K562 (cell line): Measurements from ENCODE around the gene FAM50A. TPM values are rescaled to one million over a fixed set of nuclear protein-coding genes. Genes with fewer than 3 reads are reported as not detected.

Experiments used
- ARID3B ChIP-seq: fragments of 250-450 bp; sonication (Bioruptor Pico); IDR thresholded peaks from 2 replicates; pipeline ENCODE4 v1.4.0; 2020; ENCODE audit warnings: borderline replicate concordance
- CCAR2 ChIP-seq: fragments of 200-400 bp; formaldehyde crosslinking; IDR thresholded peaks from 2 replicates; pipeline ENCODE4 v1.6.1; 2017; ENCODE audit warnings: mild to moderate bottlenecking, low read depth, low read length
- CXXC5 ChIP-seq: fragments of 250-450 bp; sonication (Bioruptor Pico); IDR thresholded peaks from 2 replicates; pipeline ENCODE4 v1.8.0; 2022; ENCODE audit warnings: inconsistent platforms, mild to moderate bottlenecking, moderate library complexity
- DLX4 ChIP-seq: fragments of 250-450 bp; sonication (Bioruptor Pico); IDR thresholded peaks from 2 replicates; pipeline ENCODE4 v1.6.1; 2021; ENCODE audit warnings: mild to moderate bottlenecking
- HDGF ChIP-seq: fragments of 450-650 bp; IDR thresholded peaks from 2 replicates; pipeline ENCODE4 v1.6.1; 2016
- NFATC3 ChIP-seq: fragments of 450-650 bp; IDR thresholded peaks from 2 replicates; pipeline ENCODE4 v1.6.1; 2017; ENCODE audit warnings: mild to moderate bottlenecking
- POLR2G ChIP-seq: fragments of 200-400 bp; formaldehyde crosslinking; IDR thresholded peaks from 2 replicates; pipeline ENCODE4 v1.6.1; 2017; ENCODE audit warnings: low read depth, mild to moderate bottlenecking, antibody characterized with exemption, low read length, moderate library complexity
- SREBF2 ChIP-seq: sonication (generic); formaldehyde crosslinking; IDR thresholded peaks from 2 replicates; pipeline ENCODE4 v1.4.0; 2020; ENCODE audit warnings: mild to moderate bottlenecking, missing genetic modification reagents
- U2AF1 ChIP-seq: fragments of 200-400 bp; formaldehyde crosslinking; optimal IDR thresholded peaks from 2 replicates; pipeline ENCODE3; 2017; ENCODE audit warnings: mild to moderate bottlenecking, low read depth, low read length, moderate library complexity
- ZNF217 ChIP-seq: sonication (generic); formaldehyde crosslinking; IDR thresholded peaks from 2 replicates; pipeline ENCODE4 v1.8.0; 2022; ENCODE audit warnings: mild to moderate bottlenecking, missing genetic modification reagents
- ZNF444 ChIP-seq: fragments of 250-450 bp; sonication (Bioruptor Pico); IDR thresholded peaks from 2 replicates; pipeline ENCODE4 v1.4.0; 2020; ENCODE audit warnings: mild to moderate bottlenecking, moderate library complexity
- ZNF584 ChIP-seq: fragments of 200-800 bp; sonication (Bioruptor generic); IDR thresholded peaks from 2 replicates; pipeline ENCODE4 v1.6.1; 2016; ENCODE audit warnings: low read depth, mild to moderate bottlenecking, missing genetic modification characterization, missing compliant biosample characterization
- ZNF668 ChIP-seq: fragments of 250-450 bp; sonication (Bioruptor Pico); IDR thresholded peaks from 2 replicates; pipeline ENCODE4 v1.8.0; 2022; ENCODE audit warnings: mild to moderate bottlenecking, inconsistent platforms
- ZNF695 ChIP-seq: fragments of 450-650 bp; formaldehyde crosslinking; IDR thresholded peaks from 2 replicates; pipeline ENCODE4 v1.4.0; 2020; ENCODE audit warnings: mild to moderate bottlenecking, moderate library complexity
- polyA plus RNA-seq, 8 experiments: library from polyadenylated mRNA; depleted of rRNA in 4 of 8; stranded (reverse) in 5 of 8; unstranded in 3 of 8; fragments of >200 nt; fragmentation: Nextera tagmentation in 2 of 8; fragmentation: Illumina TruSeq in 1 of 8; extraction: Ambion mirVana in 2 of 8; extraction: Trizol in 1 of 8; gene quantifications; 2 replicates each; pipeline versions ENCODE4 v1.2.1 to v1.2.3, GENCODE V29; 2011 to 2014; ENCODE audit warnings: inconsistent platforms in 1 of 8, missing spikeins in 1 of 8
- total RNA-seq, 7 experiments: library from RNA; depleted of rRNA in 6 of 7; stranded (reverse); fragments of >200 nt in 6 of 7; fragmentation: Illumina TruSeq in 2 of 7; extraction: Trizol in 2 of 7; gene quantifications; 2 replicates each; pipeline versions ENCODE4 v1.2.1 to v1.2.3, GENCODE V29; 2011 to 2021; ENCODE audit warnings: low replicate concordance in 1 of 7
- TF ChIP-seq, protein P1 (sequence below): sonication (generic); formaldehyde crosslinking; IDR thresholded peaks from 2 replicates; pipeline ENCODE4 v1.8.0; 2023; ENCODE audit warnings: missing genetic modification reagents, mild to moderate bottlenecking, borderline replicate concordance
- TF ChIP-seq, protein P2 (sequence below): fragments of 250-450 bp; sonication (Bioruptor Pico); IDR thresholded peaks from 2 replicates; pipeline ENCODE4 v1.5.0; 2021; ENCODE audit warnings: mild to moderate bottlenecking, moderate library complexity

FAM50A gene
- total and polyA plus RNA-seq, 9 of the 15 experiments (the other 6 are each of a cell fraction or from before 2014, with no cell fraction given), result 4.4 to 114 (median 67.3) TPM

DNA sequence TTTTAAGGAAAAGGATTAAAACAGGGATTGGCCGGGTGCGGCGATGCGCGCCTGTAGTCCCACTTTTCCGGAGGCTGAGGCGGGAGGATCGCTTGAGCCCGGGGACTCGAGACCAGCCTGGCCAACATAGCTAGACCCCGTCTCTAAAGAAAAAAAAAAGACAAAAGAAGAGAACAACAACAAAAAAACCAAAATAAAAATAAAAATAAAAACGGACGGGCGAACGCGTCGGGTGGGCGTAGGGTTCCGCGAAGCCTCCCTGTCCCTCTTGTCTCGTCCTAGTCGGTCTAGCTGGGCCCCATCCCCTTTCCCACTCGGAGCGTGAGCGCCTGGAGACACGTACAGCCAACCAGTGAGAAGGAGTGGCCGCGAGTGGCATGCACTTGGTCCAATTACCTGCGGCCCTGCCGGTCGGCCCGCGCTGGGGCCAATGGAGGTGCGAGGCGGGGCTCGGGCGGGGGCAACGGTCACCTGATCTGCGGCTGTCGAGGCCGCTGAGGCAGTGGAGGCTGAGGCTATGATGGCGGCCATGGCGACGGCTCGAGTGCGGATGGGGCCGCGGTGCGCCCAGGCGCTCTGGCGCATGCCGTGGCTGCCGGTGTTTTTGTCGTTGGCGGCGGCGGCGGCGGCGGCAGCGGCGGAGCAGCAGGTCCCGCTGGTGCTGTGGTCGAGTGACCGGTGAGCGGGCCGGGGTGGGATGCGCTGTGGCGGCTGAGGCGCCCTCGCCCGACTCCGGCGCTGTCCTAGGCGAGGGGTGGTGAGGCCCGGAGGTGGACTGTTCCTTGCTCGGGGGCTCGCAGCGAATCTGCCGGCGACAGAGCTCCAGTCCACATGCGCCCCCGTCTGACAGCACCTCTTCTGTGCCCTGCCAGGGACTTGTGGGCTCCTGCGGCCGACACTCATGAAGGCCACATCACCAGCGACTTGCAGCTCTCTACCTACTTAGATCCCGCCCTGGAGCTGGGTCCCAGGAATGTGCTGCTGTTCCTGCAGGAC is 15.5 kb upstream of the FAM50A start, which contains the start of gene ATP6AP1 (continued):
- TF ChIP-seq, protein P1, sequence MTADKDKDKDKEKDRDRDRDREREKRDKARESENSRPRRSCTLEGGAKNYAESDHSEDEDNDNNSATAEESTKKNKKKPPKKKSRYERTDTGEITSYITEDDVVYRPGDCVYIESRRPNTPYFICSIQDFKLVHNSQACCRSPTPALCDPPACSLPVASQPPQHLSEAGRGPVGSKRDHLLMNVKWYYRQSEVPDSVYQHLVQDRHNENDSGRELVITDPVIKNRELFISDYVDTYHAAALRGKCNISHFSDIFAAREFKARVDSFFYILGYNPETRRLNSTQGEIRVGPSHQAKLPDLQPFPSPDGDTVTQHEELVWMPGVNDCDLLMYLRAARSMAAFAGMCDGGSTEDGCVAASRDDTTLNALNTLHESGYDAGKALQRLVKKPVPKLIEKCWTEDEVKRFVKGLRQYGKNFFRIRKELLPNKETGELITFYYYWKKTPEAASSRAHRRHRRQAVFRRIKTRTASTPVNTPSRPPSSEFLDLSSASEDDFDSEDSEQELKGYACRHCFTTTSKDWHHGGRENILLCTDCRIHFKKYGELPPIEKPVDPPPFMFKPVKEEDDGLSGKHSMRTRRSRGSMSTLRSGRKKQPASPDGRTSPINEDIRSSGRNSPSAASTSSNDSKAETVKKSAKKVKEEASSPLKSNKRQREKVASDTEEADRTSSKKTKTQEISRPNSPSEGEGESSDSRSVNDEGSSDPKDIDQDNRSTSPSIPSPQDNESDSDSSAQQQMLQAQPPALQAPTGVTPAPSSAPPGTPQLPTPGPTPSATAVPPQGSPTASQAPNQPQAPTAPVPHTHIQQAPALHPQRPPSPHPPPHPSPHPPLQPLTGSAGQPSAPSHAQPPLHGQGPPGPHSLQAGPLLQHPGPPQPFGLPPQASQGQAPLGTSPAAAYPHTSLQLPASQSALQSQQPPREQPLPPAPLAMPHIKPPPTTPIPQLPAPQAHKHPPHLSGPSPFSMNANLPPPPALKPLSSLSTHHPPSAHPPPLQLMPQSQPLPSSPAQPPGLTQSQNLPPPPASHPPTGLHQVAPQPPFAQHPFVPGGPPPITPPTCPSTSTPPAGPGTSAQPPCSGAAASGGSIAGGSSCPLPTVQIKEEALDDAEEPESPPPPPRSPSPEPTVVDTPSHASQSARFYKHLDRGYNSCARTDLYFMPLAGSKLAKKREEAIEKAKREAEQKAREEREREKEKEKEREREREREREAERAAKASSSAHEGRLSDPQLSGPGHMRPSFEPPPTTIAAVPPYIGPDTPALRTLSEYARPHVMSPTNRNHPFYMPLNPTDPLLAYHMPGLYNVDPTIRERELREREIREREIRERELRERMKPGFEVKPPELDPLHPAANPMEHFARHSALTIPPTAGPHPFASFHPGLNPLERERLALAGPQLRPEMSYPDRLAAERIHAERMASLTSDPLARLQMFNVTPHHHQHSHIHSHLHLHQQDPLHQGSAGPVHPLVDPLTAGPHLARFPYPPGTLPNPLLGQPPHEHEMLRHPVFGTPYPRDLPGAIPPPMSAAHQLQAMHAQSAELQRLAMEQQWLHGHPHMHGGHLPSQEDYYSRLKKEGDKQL (CRISPR knock-in tag), result no peak
- TF ChIP-seq ARID3B (no peak), CCAR2 (no peak), U2AF1 (no peak), ZNF217 (CRISPR knock-in tag) (no peak), ZNF695 (no peak), POLR2G (peak; percentile 86), HDGF (no peak), SREBF2 (no peak), DLX4 (CRISPR knock-in tag) (no peak), ZNF584 (CRISPR knock-in tag) (no peak), ZNF668 (CRISPR knock-in tag) (no peak), NFATC3 (no peak), ZNF444 (CRISPR knock-in tag) (no peak), CXXC5 (CRISPR knock-in tag) (peak; percentile 85)
- TF ChIP-seq, protein P2, sequence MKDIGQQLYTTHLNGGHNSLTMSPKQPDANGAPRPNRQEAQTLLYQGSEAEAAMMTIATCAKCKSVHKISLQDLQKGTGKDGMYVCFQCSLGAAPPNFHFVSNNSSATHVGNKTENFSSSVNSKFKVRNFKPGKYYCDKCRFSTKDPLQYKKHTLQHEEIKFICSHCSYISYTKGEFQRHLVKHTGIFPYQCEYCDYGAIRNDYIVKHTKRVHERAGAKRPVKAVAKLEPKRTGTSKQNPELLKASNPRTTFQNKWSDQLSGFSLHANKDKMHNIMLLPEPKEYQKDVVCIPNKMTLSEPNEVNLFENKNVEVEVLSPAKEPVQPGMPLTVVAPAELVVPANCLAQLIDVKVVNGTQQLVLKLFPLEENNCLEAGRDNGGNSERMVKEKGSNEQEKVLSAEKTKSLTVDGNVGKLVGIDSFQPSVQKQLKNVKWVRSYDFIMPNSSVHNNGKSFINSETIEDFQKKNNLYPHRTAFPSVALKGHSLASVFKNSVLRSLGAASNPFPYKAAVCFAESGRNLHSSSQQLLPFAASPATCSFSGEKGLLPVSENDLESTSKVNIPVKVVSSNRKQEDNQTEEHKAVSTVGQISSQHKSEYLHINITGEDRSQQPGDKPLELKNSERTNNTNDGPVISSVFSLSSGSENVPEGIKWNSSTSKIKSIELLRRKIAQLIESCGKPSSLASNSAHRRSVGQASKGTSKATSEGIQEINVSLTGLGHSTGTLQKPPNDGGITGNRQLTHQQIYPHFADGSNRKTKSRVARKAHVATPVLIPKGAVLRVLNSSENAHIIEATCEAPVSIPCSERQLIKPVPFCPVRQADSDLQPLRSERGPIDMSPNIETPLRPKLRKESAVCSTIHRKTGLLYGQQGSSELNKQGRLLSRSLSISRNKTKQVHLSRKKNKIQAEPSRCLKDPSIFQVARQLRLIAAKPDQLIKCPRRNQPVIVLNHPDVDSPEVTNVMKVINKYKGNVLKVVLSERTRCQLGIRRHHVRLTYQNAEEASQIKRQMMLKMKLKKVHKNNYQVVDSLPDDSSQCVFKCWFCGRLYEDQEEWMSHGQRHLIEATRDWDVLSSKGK (CRISPR knock-in tag), result no peak
